ENCODE results near the gene ITGAD.
A peak's percentile ranks its signal among the peaks of the same experiment; 100 is the strongest.

Gene ITGAD

DNA sequence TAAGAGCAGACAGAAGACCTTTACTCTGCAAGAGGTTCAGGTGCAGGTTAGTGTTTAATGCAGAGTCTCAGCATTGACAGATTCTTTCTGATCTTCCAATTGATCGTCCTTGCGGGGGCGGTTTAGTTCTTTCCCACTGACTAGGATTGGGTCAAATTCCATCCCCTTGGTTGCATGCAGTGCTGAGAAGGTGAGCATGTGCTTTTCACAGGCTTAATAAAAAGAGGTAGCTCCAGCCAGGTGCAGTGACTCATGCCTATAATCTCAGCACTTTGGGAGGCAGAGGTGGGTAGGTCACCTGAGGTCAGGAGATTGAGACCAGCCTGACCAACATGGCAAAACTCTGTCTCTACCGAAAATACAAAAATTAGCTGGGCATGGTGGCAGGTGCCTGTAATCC, 7.5 kb upstream of the ITGAD start:
- TF ChIP-seq RARB (CRISPR knock-in tag; IDR thresholded peaks at IDR 0.05) (no peak), ZFP30 (CRISPR knock-in tag; IDR thresholded peaks at IDR 0.05) (no peak), SNAI2 (CRISPR knock-in tag; IDR thresholded peaks at IDR 0.05) (no peak), ESRRG (CRISPR knock-in tag; IDR thresholded peaks at IDR 0.05) (no peak), CSDC2 (CRISPR knock-in tag; IDR thresholded peaks at IDR 0.05) (no peak)
- ATAC-seq: no peak

DNA sequence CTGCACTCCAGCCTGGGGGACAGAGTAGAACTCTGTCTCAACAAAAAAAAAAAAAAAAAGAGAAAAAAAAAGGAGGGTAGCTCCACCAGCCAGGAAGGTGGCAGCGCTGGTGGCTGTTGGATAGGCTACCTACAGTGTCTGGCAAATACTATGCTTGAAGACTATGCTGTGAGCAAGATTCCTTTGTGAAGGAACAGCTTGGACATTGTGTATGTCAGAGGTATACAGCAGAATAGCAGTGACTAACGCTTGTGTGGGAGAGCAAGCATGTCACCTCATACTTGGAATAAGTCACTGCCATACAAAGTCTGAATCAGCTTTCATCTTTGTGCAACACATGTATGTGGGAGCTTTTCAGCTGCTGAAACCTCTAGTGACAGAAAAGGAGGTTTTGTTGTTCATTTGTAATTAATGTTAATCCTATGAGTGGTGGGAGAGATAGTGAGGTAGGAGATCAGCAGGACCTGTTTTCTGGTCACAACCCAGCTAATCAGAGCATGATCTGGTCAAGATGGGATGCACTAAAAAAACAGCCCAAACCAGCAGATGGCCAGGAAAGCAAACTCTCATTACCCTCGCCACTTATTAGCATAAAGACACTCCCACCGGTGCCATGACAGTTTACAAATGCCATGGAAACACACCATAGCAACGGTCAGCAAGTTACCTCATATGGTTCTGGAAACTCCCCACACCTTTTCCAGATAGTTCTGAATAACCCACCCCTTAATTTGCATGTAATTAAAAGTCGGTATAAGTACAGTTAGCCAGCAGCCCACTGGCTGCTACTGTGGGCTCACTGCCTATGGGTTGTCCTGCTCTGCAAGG, 6.8 kb upstream of the ITGAD start:
- TF ChIP-seq PPARA (CRISPR knock-in tag; IDR thresholded peaks at IDR 0.05; ENCODE audit: borderline replicate concordance): no peak
- no peak for TF ChIP-seq ISL1 (CRISPR knock-in tag; IDR thresholded peaks at IDR 0.05)
- no peak for TF ChIP-seq ZNF70 (CRISPR knock-in tag; IDR thresholded peaks at IDR 0.05)
- TF ChIP-seq, protein P1, sequence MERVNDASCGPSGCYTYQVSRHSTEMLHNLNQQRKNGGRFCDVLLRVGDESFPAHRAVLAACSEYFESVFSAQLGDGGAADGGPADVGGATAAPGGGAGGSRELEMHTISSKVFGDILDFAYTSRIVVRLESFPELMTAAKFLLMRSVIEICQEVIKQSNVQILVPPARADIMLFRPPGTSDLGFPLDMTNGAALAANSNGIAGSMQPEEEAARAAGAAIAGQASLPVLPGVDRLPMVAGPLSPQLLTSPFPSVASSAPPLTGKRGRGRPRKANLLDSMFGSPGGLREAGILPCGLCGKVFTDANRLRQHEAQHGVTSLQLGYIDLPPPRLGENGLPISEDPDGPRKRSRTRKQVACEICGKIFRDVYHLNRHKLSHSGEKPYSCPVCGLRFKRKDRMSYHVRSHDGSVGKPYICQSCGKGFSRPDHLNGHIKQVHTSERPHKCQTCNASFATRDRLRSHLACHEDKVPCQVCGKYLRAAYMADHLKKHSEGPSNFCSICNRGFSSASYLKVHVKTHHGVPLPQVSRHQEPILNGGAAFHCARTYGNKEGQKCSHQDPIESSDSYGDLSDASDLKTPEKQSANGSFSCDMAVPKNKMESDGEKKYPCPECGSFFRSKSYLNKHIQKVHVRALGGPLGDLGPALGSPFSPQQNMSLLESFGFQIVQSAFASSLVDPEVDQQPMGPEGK (CRISPR knock-in tag; IDR thresholded peaks at IDR 0.05; ENCODE audit: borderline replicate concordance): no peak
- peak; percentile 31 for ATAC-seq

DNA sequence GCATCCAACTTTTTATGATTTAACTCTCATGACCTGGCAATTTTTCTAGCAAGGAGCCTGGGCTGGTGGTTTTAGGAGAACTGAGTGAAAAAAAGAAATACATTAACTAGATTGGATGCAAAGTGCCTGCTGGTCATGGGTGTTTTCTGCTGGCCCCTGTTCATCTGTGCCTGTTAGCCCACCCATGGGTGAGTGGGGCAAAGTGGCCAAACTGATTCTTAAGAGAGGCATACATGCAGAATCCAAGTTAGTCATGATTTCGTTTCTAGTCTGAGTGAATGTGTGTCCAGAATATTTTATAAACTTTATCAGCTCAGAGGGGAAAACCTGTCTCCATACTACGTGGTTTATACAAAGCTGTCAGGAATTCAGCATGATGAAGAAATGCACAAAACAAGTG, 4.6 kb upstream of the ITGAD start:
- no peak for TF ChIP-seq ZNF565 (CRISPR knock-in tag; conservative IDR thresholded peaks at IDR 0.05; ENCODE audit: low read depth)
- no peak for TF ChIP-seq ESRRG (CRISPR knock-in tag; IDR thresholded peaks at IDR 0.05)
- TF ChIP-seq OSR1 (CRISPR knock-in tag; IDR thresholded peaks at IDR 0.05): no peak
- no peak for ATAC-seq

DNA sequence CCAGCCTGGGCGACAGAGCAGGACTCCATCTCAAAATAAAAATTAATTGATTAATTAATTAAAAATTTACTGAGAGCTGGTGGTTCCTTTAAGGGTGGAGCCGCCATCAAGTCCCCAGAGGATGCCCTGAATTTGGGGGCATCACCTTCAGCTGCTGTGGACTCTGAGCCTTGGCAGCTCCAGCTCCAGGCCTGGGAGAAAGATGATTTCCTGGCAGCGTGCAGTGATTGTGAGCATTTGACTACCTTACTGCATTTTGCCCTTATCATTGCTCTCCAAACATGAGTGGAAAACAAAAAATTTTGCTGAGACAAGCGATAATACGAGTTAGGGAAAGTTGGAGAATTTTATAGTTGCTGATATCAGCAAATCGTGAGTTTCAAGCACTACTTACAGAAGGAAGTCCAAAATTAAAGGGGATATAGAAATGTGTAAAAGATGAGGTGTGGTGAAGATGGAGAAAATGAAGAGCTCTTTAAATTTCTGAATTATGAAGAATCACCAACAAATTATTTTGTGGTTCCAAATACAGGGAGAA, 2.6 kb upstream of the ITGAD start:
- no peak for ATAC-seq
- TF ChIP-seq, protein P1 (CRISPR knock-in tag; IDR thresholded peaks at IDR 0.05; ENCODE audit: borderline replicate concordance): no peak
- TF ChIP-seq ZNF565 (CRISPR knock-in tag; conservative IDR thresholded peaks at IDR 0.05; ENCODE audit: low read depth) (no peak), ESRRG (CRISPR knock-in tag; IDR thresholded peaks at IDR 0.05) (no peak), ARNTL (CRISPR knock-in tag; IDR thresholded peaks at IDR 0.05; ENCODE audit: borderline replicate concordance, low read depth) (no peak), GLIS3 (CRISPR knock-in tag; IDR thresholded peaks at IDR 0.05) (no peak)
- TF ChIP-seq, protein P2, sequence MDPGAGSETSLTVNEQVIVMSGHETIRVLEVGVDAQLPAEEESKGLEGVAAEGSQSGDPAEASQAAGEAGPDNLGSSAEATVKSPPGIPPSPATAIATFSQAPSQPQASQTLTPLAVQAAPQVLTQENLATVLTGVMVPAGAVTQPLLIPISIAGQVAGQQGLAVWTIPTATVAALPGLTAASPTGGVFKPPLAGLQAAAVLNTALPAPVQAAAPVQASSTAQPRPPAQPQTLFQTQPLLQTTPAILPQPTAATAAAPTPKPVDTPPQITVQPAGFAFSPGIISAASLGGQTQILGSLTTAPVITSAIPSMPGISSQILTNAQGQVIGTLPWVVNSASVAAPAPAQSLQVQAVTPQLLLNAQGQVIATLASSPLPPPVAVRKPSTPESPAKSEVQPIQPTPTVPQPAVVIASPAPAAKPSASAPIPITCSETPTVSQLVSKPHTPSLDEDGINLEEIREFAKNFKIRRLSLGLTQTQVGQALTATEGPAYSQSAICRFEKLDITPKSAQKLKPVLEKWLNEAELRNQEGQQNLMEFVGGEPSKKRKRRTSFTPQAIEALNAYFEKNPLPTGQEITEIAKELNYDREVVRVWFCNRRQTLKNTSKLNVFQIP (CRISPR knock-in tag; IDR thresholded peaks at IDR 0.05; ENCODE audit: borderline replicate concordance, low read depth): no peak
- TF ChIP-seq, protein P3, sequence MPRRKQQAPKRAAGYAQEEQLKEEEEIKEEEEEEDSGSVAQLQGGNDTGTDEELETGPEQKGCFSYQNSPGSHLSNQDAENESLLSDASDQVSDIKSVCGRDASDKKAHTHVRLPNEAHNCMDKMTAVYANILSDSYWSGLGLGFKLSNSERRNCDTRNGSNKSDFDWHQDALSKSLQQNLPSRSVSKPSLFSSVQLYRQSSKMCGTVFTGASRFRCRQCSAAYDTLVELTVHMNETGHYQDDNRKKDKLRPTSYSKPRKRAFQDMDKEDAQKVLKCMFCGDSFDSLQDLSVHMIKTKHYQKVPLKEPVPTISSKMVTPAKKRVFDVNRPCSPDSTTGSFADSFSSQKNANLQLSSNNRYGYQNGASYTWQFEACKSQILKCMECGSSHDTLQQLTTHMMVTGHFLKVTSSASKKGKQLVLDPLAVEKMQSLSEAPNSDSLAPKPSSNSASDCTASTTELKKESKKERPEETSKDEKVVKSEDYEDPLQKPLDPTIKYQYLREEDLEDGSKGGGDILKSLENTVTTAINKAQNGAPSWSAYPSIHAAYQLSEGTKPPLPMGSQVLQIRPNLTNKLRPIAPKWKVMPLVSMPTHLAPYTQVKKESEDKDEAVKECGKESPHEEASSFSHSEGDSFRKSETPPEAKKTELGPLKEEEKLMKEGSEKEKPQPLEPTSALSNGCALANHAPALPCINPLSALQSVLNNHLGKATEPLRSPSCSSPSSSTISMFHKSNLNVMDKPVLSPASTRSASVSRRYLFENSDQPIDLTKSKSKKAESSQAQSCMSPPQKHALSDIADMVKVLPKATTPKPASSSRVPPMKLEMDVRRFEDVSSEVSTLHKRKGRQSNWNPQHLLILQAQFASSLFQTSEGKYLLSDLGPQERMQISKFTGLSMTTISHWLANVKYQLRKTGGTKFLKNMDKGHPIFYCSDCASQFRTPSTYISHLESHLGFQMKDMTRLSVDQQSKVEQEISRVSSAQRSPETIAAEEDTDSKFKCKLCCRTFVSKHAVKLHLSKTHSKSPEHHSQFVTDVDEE (CRISPR knock-in tag; IDR thresholded peaks at IDR 0.05): no peak

DNA sequence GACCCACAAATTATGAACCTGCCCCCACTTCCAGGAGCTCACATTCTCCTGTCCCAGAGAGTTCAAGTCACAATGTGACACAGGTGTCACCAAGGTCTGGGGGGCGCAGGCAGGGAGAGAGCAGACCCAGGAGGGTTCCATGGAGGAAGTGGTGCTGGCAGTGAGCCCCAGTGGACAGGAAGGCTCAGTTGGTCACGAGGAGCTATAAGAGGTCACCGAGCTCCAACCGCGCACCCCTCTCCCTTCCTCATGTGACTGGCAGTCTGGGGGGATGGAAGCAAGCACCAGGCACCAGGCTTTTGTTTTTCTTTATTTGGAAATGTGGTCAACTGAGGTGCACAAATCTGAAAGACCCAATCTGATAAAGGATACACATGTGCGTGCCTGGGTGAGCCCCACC, 2.5 kb downstream of the ITGAD start:
- ATAC-seq: no peak
- TF ChIP-seq OSR1 (CRISPR knock-in tag; IDR thresholded peaks at IDR 0.05) (no peak), TOX (CRISPR knock-in tag; IDR thresholded peaks at IDR 0.05; ENCODE audit: borderline replicate concordance) (no peak), ZNF8 (CRISPR knock-in tag; IDR thresholded peaks at IDR 0.05) (no peak), ZC3H10 (CRISPR knock-in tag; IDR thresholded peaks at IDR 0.05) (no peak), CSDC2 (CRISPR knock-in tag; IDR thresholded peaks at IDR 0.05) (no peak), PPARA (CRISPR knock-in tag; IDR thresholded peaks at IDR 0.05; ENCODE audit: borderline replicate concordance) (no peak), TCF4 (CRISPR knock-in tag; IDR thresholded peaks at IDR 0.05; ENCODE audit: borderline replicate concordance) (no peak), RARB (CRISPR knock-in tag; IDR thresholded peaks at IDR 0.05) (no peak), SNAI2 (CRISPR knock-in tag; IDR thresholded peaks at IDR 0.05) (no peak), ZNF70 (CRISPR knock-in tag; IDR thresholded peaks at IDR 0.05) (no peak), ARNTL (CRISPR knock-in tag; IDR thresholded peaks at IDR 0.05; ENCODE audit: borderline replicate concordance, low read depth) (no peak)
- TF ChIP-seq, protein P4, sequence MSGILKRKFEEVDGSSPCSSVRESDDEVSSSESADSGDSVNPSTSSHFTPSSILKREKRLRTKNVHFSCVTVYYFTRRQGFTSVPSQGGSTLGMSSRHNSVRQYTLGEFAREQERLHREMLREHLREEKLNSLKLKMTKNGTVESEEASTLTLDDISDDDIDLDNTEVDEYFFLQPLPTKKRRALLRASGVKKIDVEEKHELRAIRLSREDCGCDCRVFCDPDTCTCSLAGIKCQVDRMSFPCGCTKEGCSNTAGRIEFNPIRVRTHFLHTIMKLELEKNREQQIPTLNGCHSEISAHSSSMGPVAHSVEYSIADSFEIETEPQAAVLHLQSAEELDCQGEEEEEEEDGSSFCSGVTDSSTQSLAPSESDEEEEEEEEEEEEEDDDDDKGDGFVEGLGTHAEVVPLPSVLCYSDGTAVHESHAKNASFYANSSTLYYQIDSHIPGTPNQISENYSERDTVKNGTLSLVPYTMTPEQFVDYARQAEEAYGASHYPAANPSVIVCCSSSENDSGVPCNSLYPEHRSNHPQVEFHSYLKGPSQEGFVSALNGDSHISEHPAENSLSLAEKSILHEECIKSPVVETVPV (CRISPR knock-in tag; IDR thresholded peaks at IDR 0.05): no peak
- TF ChIP-seq, protein P3 (CRISPR knock-in tag; IDR thresholded peaks at IDR 0.05): no peak
